Upper lobe of left lung (tissue), 4 donors: ENCODE results near the gene DMRTC2.

Experiments used
- CTCF ChIP-seq, 6 experiments: fragments of 450-650 bp in 4 of 6; fragments of 200-600 bp in 2 of 6; sonication (generic) in 2 of 6; IDR thresholded peaks; one replicate each; pipeline ENCODE4 v1.5.1; 2016 to 2019; ENCODE audit warnings: antibody characterized with exemption in 6 of 6
- EP300 ChIP-seq, 4 donors: sonication (generic); formaldehyde crosslinking; IDR thresholded peaks; one replicate each; pipeline ENCODE4 v1.5.1; 2017; ENCODE audit warnings: antibody characterized with exemption in 4 of 4, control low read depth in 2 of 4
- POLR2A ChIP-seq, 4 donors: fragments of 450-650 bp; IDR thresholded peaks; one replicate each; pipeline ENCODE4 v1.5.1; 2016 to 2017; ENCODE audit warnings: antibody characterized with exemption in 4 of 4, mild to moderate bottlenecking in 2 of 4
- POLR2AphosphoS5 ChIP-seq, 2 donors: sonication (generic); formaldehyde crosslinking; IDR thresholded peaks; one replicate each; pipeline ENCODE4 v1.5.1; 2017; ENCODE audit warnings: antibody characterized with exemption in 2 of 2

- TF ChIP-seq EP300 (IDR thresholded peaks at IDR 0.05) (no peak), CTCF (IDR thresholded peaks at IDR 0.05) (no peak), POLR2AphosphoS5 (IDR thresholded peaks at IDR 0.05) (no peak), POLR2A (IDR thresholded peaks at IDR 0.05) (no peak)
These were observed 33.4 kb downstream of the DMRTC2 start for GRCh38 chr19:41877916-41878905.
